ENCODE data around the gene GAMT. TPM values are rescaled to one million over a fixed set of nuclear protein-coding genes. Genes with fewer than 3 reads are reported as not detected.

Gene GAMT
- total and polyA plus RNA-seq, 2 of the 13 experiments (the other 11 are each of a cell fraction or from before 2014, with no cell fraction given): 115 to 124 TPM

DNA sequence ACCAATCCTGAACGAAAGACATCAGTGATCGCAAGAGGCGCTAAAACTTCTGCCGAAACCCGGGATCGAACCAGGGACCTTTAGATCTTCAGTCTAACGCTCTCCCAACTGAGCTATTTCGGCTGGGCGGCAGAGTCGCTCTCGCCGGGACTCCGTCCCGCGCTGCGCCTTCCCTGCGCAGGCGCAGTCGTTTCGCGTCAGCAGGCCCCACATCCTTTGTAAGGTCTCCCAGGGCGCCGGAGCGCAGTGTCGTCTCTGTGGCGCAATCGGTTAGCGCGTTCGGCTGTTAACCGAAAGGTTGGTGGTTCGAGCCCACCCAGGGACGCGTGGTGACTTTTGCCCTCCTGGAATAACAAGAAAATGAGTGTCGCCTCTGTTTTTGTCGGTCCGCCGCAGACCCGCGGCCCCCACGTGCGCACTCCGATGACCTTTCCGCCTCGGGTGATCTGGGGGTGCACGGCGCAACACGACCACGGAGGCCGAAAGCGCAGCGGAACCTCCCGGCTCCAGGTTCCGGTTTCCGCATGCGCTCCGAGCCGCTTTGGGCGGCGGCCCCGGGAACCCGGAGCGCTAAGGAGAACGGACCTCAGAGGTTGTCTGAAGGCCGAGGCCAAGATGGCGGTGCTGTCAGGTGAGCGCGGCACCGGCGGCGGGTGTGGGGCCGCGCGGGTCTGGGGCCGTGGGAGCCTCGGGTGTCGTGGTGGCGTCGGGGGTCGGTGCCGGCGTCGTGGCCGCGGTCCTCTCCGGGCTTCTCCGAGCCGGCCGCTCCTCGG, 17.8 kb downstream of the GAMT start, which contains the start of gene NDUFS7 (continued):
- TF ChIP-seq, protein P1, sequence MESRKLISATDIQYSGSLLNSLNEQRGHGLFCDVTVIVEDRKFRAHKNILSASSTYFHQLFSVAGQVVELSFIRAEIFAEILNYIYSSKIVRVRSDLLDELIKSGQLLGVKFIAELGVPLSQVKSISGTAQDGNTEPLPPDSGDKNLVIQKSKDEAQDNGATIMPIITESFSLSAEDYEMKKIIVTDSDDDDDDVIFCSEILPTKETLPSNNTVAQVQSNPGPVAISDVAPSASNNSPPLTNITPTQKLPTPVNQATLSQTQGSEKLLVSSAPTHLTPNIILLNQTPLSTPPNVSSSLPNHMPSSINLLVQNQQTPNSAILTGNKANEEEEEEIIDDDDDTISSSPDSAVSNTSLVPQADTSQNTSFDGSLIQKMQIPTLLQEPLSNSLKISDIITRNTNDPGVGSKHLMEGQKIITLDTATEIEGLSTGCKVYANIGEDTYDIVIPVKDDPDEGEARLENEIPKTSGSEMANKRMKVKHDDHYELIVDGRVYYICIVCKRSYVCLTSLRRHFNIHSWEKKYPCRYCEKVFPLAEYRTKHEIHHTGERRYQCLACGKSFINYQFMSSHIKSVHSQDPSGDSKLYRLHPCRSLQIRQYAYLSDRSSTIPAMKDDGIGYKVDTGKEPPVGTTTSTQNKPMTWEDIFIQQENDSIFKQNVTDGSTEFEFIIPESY (CRISPR knock-in tag; IDR thresholded peaks at IDR 0.05): peak; percentile 76
- TF ChIP-seq MAF1 (CRISPR knock-in tag; IDR thresholded peaks at IDR 0.05; ENCODE audit: borderline replicate concordance) (peak; percentile 99), SYNCRIP (IDR thresholded peaks at IDR 0.05; ENCODE audit: insufficient read depth, low read depth, low read length) (no peak), HOXA7 (CRISPR knock-in tag; IDR thresholded peaks at IDR 0.05) (0 out of 2 replicates have a peak, but pooled peaks have one; percentile 58), HMGA1 (CRISPR knock-in tag; conservative IDR thresholded peaks at IDR 0.05) (no peak), ONECUT2 (CRISPR knock-in tag; IDR thresholded peaks at IDR 0.05) (0 out of 2 replicates have a peak, but pooled peaks have one; percentile 47), SRF (IDR thresholded peaks at IDR 0.05; ENCODE audit: low read depth, low read length) (peak; percentile 79), CBX5 (CRISPR knock-in tag; IDR thresholded peaks at IDR 0.05; ENCODE audit: borderline replicate concordance) (peak; percentile 90), NFIB (CRISPR knock-in tag; IDR thresholded peaks at IDR 0.05; ENCODE audit: borderline replicate concordance) (no peak), KLF15 (CRISPR knock-in tag; IDR thresholded peaks at IDR 0.05; ENCODE audit: borderline replicate concordance) (peak; percentile 23; the same call in 1 of the 2 replicates), KMT2A (CRISPR knock-in tag; IDR thresholded peaks at IDR 0.05) (peak; percentile 89), ZNF382 (CRISPR knock-in tag; IDR thresholded peaks at IDR 0.05; ENCODE audit: borderline replicate concordance) (no peak)
- TF ChIP-seq, protein P2, sequence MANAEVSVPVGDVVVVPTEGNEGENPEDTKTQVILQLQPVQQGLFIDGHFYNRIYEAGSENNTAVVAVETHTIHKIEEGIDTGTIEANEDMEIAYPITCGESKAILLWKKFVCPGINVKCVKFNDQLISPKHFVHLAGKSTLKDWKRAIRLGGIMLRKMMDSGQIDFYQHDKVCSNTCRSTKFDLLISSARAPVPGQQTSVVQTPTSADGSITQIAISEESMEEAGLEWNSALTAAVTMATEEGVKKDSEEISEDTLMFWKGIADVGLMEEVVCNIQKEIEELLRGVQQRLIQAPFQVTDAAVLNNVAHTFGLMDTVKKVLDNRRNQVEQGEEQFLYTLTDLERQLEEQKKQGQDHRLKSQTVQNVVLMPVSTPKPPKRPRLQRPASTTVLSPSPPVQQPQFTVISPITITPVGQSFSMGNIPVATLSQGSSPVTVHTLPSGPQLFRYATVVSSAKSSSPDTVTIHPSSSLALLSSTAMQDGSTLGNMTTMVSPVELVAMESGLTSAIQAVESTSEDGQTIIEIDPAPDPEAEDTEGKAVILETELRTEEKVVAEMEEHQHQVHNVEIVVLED (CRISPR knock-in tag; IDR thresholded peaks at IDR 0.05; ENCODE audit: borderline replicate concordance): peak; percentile 93
- TF ChIP-seq, protein P3, sequence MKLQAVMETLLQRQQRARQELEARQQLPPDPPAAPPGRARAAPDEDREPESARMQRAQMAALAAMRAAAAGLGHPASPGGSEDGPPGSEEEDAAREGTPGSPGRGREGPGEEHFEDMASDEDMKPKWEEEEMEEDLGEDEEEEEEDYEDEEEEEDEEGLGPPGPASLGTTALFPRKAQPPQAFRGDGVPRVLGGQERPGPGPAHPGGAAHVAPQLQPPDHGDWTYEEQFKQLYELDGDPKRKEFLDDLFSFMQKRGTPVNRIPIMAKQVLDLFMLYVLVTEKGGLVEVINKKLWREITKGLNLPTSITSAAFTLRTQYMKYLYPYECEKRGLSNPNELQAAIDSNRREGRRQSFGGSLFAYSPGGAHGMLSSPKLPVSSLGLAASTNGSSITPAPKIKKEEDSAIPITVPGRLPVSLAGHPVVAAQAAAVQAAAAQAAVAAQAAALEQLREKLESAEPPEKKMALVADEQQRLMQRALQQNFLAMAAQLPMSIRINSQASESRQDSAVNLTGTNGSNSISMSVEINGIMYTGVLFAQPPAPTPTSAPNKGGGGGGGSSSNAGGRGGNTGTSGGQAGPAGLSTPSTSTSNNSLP (IDR thresholded peaks at IDR 0.05; ENCODE audit: low read depth, low read length): no peak; the same call in 1 of the 2 replicates
- TF ChIP-seq, protein P4, sequence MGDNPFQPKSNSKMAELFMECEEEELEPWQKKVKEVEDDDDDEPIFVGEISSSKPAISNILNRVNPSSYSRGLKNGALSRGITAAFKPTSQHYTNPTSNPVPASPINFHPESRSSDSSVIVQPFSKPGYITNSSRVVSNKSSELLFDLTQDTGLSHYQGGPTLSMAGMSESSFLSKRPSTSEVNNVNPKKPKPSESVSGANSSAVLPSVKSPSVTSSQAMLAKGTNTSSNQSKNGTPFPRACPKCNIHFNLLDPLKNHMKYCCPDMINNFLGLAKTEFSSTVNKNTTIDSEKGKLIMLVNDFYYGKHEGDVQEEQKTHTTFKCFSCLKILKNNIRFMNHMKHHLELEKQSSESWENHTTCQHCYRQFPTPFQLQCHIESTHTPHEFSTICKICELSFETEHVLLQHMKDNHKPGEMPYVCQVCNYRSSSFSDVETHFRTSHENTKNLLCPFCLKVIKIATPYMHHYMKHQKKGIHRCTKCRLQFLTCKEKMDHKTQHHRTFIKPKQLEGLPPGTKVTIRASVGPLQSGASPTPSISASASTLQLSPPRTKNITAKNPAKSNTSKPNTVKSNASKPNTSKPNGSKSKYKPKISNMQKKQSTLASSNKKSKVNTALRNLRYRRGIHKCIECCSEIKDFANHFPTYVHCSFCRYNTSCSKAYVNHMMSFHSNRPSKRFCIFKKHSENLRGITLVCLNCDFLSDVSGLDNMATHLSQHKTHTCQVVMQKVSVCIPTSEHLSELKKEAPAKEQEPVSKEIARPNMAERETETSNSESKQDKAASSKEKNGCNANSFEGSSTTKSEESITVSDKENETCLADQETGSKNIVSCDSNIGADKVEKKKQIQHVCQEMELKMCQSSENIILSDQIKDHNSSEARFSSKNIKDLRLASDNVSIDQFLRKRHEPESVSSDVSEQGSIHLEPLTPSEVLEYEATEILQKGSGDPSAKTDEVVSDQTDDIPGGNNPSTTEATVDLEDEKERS (CRISPR knock-in tag; IDR thresholded peaks at IDR 0.05): peak; percentile 98
- TF ChIP-seq, protein P5, sequence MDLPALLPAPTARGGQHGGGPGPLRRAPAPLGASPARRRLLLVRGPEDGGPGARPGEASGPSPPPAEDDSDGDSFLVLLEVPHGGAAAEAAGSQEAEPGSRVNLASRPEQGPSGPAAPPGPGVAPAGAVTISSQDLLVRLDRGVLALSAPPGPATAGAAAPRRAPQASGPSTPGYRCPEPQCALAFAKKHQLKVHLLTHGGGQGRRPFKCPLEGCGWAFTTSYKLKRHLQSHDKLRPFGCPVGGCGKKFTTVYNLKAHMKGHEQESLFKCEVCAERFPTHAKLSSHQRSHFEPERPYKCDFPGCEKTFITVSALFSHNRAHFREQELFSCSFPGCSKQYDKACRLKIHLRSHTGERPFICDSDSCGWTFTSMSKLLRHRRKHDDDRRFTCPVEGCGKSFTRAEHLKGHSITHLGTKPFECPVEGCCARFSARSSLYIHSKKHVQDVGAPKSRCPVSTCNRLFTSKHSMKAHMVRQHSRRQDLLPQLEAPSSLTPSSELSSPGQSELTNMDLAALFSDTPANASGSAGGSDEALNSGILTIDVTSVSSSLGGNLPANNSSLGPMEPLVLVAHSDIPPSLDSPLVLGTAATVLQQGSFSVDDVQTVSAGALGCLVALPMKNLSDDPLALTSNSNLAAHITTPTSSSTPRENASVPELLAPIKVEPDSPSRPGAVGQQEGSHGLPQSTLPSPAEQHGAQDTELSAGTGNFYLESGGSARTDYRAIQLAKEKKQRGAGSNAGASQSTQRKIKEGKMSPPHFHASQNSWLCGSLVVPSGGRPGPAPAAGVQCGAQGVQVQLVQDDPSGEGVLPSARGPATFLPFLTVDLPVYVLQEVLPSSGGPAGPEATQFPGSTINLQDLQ (CRISPR knock-in tag; IDR thresholded peaks at IDR 0.05): peak; percentile 97

All from HepG2 (cell line).